ENCODE data around the gene EXT2.

EXT2 gene

DNA sequence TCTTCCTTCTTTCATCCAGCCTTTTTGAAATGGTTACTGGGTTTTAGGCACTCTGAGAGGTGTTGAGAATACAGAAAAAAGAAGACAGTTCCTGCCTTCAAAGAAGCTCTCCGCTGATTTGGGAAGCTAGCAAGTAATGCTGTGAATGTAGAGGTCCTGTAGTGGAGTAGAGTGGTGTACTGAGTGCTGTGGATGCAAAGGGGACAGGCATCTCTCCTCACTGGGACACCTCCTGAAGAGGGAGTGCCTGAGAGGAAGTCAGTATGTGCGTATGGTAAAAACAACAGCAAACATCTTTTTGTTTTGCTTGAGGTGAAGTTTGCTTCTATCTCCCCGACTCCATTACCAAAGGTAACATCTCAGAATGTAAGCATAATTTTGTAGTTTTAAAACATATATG is 77.5 kb downstream of the EXT2 start:
- no peak for DNase-seq

GRCh38 chr11:44174842-44175241 is 79.4 kb downstream of the EXT2 start:
- DNase-seq, result no peak

GRCh38 chr11:44176546-44177213 is 81.2 kb downstream of the EXT2 start:
- DNase-seq, result no peak

DNA sequence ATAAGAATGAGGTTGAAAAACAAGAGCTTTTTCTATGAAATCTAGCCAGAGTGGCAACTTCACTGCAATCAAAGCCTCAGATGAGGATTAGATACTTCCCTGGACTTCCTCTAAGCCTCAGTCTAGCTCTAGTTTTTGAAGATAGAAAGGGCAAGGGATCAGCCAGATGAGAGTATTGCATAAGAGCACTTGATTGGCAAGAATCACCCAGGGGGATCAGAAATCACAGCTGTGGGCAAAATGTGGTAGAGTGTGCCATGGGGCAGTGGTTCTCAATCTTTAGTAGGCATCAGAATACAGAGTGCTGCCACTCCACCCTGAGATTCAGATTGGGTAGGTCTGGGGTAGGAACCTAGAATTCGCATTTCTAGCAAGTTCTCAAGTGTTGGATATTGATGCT is 82.4 kb downstream of the EXT2 start:
- DNase-seq, result no peak

GRCh38 chr11:44178381-44178780 is 82.9 kb downstream of the EXT2 start:
- no peak for DNase-seq

DNA sequence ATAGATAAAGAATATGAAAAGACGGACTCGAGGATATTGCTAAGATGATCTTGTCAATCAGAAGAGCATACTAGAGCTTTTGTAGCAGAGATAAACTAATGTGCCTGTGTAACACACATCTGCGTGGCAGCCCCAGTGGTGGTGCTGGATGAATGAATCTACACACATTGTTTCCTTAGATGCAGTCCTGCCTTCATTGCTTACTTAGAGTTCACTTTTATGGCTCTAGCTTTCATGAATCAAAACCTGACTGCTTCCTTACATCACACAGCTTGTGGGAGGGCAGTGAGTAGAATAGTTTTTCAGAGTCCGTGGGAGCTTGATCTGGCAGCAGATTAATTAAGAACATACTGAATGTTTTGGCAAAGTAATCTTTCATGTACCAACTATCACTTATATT is 83.7 kb downstream of the EXT2 start:
- no peak for DNase-seq

GRCh38 chr11:44180107-44180506 is 84.6 kb downstream of the EXT2 start:
- DNase-seq, result no peak

DNA sequence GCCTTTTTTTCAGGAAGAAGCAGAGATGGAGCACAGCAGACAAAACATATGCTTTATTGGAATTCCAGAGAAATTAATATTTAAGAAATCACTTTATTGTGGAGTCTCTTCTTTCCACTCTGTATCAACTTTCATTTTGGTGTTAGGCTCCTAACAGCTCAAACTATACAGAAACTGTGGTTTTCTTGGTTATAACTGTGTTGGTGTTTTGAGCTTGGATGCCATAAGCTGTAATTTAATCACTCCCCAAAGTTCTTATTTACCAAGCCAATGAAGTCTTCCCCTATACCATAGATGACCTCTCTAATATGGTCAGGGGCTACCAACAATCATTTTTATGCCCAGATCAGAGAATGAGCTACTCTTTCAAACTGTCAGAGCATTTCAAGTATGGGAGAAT is 90.0 kb downstream of the EXT2 start:
- DNase-seq, result no peak

- DNase-seq, result no peak
These were observed 90.9 kb downstream of the EXT2 start for GRCh38 chr11:44186321-44186930.

GRCh38 chr11:44188643-44189042 is 93.2 kb downstream of the EXT2 start:
- no peak for DNase-seq

GRCh38 chr11:44189986-44190882 is 94.8 kb downstream of the EXT2 start:
- no peak for DNase-seq

DNA sequence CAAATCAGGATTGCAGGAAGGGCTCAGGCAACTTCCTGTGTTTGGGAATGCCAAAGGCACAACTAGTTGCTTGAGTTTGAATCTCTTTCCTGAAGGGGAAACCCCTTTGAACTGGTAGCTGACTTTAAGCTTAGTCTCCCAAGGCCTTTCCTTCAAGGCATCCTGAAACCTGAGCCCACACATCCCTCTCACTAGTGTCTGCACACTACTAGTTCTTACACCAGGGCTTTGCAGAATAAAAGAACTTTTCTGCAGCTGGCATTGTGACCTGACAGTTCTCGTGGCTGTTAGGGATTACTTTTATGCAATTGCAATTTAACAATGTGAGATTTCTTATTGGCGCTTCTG is 95.4 kb downstream of the EXT2 start:
- DNase-seq, result no peak

DNA sequence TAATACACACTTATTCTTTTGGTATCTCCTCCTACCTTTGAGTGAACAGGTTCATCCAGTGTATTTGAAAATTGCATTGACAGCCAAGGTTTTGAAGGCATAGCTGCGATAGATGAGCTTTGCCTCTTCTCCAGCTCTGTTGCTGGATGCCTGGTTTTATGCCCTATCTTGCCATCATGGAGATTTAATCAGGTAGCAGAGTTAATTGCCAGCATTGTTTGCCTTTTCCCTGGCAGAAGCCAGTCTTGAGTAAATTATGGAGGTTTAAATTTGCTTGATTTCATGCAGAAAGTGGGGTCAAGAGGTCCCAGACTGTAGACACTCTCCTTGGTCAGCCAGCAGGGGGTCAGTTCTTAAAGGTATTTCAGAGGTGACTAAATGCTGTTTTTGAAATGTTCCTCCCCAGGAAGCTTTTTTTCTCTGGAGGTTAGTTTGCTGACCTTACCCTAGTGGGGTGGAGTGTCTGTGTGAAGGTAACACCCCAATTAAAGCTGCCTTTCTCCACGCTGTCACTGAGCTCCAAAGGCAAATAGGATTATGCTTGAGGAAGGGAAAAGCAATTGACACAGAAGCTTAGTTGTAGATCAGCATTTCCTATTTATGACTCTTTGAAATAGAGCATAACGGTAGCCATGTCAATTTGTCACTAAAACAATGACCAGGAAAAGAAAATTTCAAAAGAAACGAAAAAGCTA is 96.0 kb downstream of the EXT2 start:
- no peak for DNase-seq

GRCh38 chr11:44192017-44192385 is 96.5 kb downstream of the EXT2 start:
- no peak for DNase-seq

GRCh38 chr11:44192462-44193100 is 97.1 kb downstream of the EXT2 start:
- DNase-seq, result no peak

- no peak for DNase-seq
These were observed 98.4 kb downstream of the EXT2 start for GRCh38 chr11:44193856-44194255.

DNA sequence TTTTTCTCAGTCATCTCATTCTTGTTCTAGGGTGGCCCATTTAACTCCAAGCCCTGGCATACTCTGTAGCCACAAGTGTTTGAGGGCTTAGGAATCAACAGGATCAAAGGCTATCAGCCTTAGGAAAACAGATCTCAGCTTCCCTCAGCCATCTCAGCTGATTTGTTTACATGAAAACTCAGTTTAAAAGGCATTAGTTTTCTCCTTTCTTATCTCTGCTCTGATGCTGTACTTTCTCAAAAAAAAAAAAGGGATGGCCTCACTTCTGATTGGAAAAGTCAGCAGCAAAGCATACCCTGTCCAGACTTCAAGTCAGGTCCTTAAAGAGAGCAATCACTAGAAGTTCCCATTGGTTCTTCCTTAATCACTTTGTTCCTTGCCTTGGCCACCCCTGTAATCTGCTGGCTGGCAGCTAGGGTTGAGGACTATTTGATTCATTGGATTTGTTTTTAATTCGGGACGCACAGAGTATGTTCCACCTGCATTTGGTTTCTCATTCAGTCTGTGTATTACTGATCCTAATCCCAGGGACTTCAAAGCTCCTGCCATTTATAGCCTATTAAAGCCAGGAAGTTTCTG is 102.8 kb downstream of the EXT2 start:
- no peak for DNase-seq

DNA sequence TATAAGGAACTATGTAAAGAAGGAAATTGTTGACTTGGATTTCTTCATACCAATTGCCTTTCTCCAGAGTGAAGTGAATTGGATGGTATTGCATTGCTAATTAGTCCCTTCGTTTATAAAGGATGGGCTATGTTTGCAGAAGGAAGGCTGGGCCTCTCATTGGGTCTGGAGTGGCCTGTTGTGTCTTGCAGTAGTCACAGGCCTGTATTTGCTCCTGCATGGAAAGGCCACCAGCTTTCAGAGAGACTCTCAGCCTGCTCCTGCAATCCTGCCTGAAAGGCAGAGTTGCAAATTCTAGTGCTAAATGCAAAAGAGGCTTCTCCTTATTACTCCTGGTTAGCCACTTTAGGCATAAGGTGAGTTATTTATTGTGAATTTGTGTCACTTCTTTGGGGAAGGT is 103.8 kb downstream of the EXT2 start:
- no peak for DNase-seq

DNA sequence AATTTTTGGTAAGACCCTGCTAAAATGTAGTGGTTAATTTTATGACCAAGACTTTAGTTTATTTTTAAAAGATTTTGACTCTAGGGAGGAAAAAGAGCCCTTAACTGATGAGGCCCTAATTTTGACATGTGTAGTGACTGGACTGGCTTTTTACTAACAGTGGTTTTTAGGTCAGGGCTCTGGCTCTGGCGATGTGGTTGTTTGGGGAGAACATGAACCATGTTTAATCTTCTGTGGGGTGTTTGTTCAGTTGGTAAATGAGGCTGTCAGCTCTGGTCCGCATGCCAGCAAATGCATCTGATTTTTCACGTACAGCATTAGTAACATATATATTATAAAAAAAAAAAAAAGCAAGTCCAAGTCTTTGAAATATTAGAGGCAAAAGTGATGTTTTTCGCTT is 104.3 kb downstream of the EXT2 start:
- DNase-seq, result no peak

GRCh38 chr11:44203270-44204043 is 108.0 kb downstream of the EXT2 start:
- DNase-seq, result no peak

DNA sequence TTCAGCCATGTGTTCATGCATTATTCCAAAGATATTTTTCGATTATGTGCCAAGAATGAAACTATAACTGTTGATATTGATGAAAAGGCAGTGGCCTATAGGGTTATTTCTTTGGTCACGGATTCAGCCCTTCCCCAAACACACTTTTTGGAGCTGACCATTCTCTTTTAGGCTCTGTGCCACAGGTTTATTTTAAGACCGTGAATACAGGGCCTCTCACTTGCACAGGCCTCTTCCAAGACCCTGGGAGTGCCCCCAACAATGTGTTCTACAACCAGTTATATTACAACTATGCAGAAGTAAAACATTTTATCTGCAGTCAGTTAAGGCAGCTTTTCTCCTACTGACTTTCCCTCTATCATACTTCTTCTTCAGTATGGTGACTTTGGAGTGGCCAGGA is 109.9 kb downstream of the EXT2 start:
- no peak for DNase-seq

- DNase-seq, result no peak
These were observed 110.4 kb downstream of the EXT2 start for GRCh38 chr11:44205836-44206235.
